HCT116 (cell line): ENCODE measurements around the gene NOXO1. TPM values are rescaled to one million over a fixed set of nuclear protein-coding genes. Genes with fewer than 3 reads are reported as not detected.

Experiments used
- ATAC-seq: fragments of 200-7000 bp; cut with Tn5 transposase; 2 replicates; pipeline ENCODE4 v1.9.1; 2020; ENCODE audit warnings: mild to moderate bottlenecking, moderate library complexity
- BruUV-seq: library from RNA; stranded (reverse); fragments of 400-500 nt; replicated peaks from 2 replicates; lab custom pipeline; 2021; lab: Mats Ljungman, UMichigan
- CTCF ChIA-PET: fragments of 300-600 bp; sonication (Branson Sonifier 250); formaldehyde crosslinking; loops from one replicate; lab custom pipeline; 2021; ENCODE audit warnings: antibody characterized with exemption; lab: Charles Lee
- POLR2A ChIA-PET: fragments of 300-600, 350-600 bp; sonication (Branson Sonifier 250); formaldehyde crosslinking; loops from one replicate; lab custom pipeline; 2021; ENCODE audit warnings: antibody characterized with exemption; lab: Charles Lee
- RAD21 ChIA-PET, 2 experiments: fragments of 300-600 bp; sonication (Branson Sonifier 250); formaldehyde crosslinking; loops; one replicate each; lab custom pipeline; 2023; ENCODE audit warnings: low total read pairs in 2 of 2; ENCODE audit not compliant: uncharacterized antibody in 2 of 2, unreplicated experiment in 2 of 2, low non-redundant PET in 1 of 2; lab: Charles Lee
- DNase-seq: peaks from one replicate; pipeline ENCODE4 v3.0.0-alpha.2; 2010; ENCODE audit warnings: low read depth, low spot score
- H2AFZ ChIP-seq: fragments of 200-600 bp; shearing (Covaris generic), sonication (generic); 2 replicates; pipeline ENCODE4 v1.6.1; 2017; ENCODE audit warnings: low read depth, mixed run types, mixed read lengths, antibody characterized with exemption, low read length; ENCODE audit not compliant: poor library complexity, severe bottlenecking
- H3K27ac ChIP-seq: 2 replicates; pipeline ENCODE4 v1.5.1; 2012; ENCODE audit warnings: low read depth, low read length
- H3K27me3 ChIP-seq: fragments of 200-600 bp; sonication (generic); 2 replicates; pipeline ENCODE4 v1.6.1; 2016; ENCODE audit warnings: mixed run types, low read length, mixed read lengths; ENCODE audit not compliant: insufficient read depth
- H3K36me3 ChIP-seq, 2 experiments: fragments of 200-500 bp in 1 of 2; fragments of 200-600 bp in 1 of 2; sonication (Bioruptor generic) in 1 of 2; sonication (generic) in 1 of 2; 2 replicates each; pipeline versions ENCODE4 v1.5.1 to v1.6.1; 2014 to 2016; ENCODE audit warnings: low read length in 2 of 2, inconsistent platforms in 1 of 2, mixed read lengths in 1 of 2, mixed run types in 1 of 2; ENCODE audit not compliant: insufficient read depth in 2 of 2, control insufficient read depth in 1 of 2
- H3K4me1 ChIP-seq, 2 experiments: fragments of 200-600 bp in 1 of 2; sonication (generic) in 1 of 2; 2 replicates each; pipeline versions ENCODE4 v1.5.1 to v1.6.1; 2012 to 2017; ENCODE audit warnings: low read length in 2 of 2, inconsistent platforms in 1 of 2, mild to moderate bottlenecking in 1 of 2, mixed read lengths in 1 of 2, mixed run types in 1 of 2, moderate library complexity in 1 of 2; ENCODE audit not compliant: insufficient read depth in 2 of 2, control insufficient read depth in 1 of 2
- H3K4me2 ChIP-seq: fragments of 200-600 bp; sonication (generic); 2 replicates; pipeline ENCODE4 v1.6.1; 2017; ENCODE audit warnings: mixed run types, low read length, mixed read lengths
- H3K4me3 ChIP-seq, 2 experiments: fragments of 200-600 bp in 1 of 2; sonication (generic) in 1 of 2; replicated peaks in 1 of 2; 2 replicates each; pipeline ENCODE4 v1.5.1; 2011 to 2016; ENCODE audit warnings: low read length in 2 of 2, control low read depth in 1 of 2, low read depth in 1 of 2, mild to moderate bottlenecking in 1 of 2, mixed read lengths in 1 of 2, mixed run types in 1 of 2
- H3K79me2 ChIP-seq: fragments of 200-600 bp; sonication (generic); 2 replicates; pipeline ENCODE4 v1.6.1; 2017; ENCODE audit warnings: mild to moderate bottlenecking, mixed run types, low read length, moderate library complexity, mixed read lengths; ENCODE audit not compliant: insufficient read depth
- H3K9ac ChIP-seq: fragments of 200-600 bp; sonication (generic); 2 replicates; pipeline ENCODE4 v1.6.1; 2016; ENCODE audit warnings: low read length, mixed read lengths
- H3K9me2 ChIP-seq: fragments of 200-600 bp; sonication (generic), shearing (Covaris generic); 2 replicates; pipeline ENCODE4 v1.6.1; 2017; ENCODE audit warnings: mixed run types, mild to moderate bottlenecking, moderate library complexity; ENCODE audit not compliant: insufficient read depth
- H3K9me3 ChIP-seq, 2 experiments: fragments of 200-500 bp in 1 of 2; fragments of 200-600 bp in 1 of 2; sonication (Bioruptor generic) in 1 of 2; sonication (generic) in 1 of 2; 2 replicates each; pipeline ENCODE4 v1.6.1; 2014 to 2017; ENCODE audit warnings: low read length in 2 of 2, mixed read lengths in 2 of 2, inconsistent platforms in 1 of 2, low read depth in 1 of 2, mild to moderate bottlenecking in 1 of 2, mixed run types in 1 of 2, moderate library complexity in 1 of 2; ENCODE audit not compliant: control insufficient read depth in 1 of 2, insufficient read depth in 1 of 2
- H4K20me1 ChIP-seq: fragments of 200-600 bp; sonication (generic), shearing (Covaris generic); 2 replicates; pipeline ENCODE4 v1.6.1; 2017; ENCODE audit warnings: mixed run types, mild to moderate bottlenecking, moderate library complexity; ENCODE audit not compliant: insufficient read depth
- CBX3 ChIP-seq: IDR thresholded peaks from 2 replicates; pipeline ENCODE4 v1.6.1; 2012; ENCODE audit warnings: low read depth
- CEBPB ChIP-seq: IDR thresholded peaks from 2 replicates; pipeline ENCODE4 v1.6.1; 2012; ENCODE audit warnings: low read depth
- CTCF ChIP-seq, 3 experiments: fragments of 200-600 bp in 1 of 3; sonication (generic) in 1 of 3; IDR thresholded peaks in 2 of 3; conservative IDR thresholded peaks in 1 of 3; 2 replicates each; pipeline ENCODE4 v1.5.1; 2012 to 2017; ENCODE audit warnings: low read depth in 2 of 3, low read length in 2 of 3, antibody characterized with exemption in 1 of 3, borderline replicate concordance in 1 of 3, control low read depth in 1 of 3, mild to moderate bottlenecking in 1 of 3, mixed read lengths in 1 of 3, mixed run types in 1 of 3, moderate library complexity in 1 of 3; ENCODE audit not compliant: insufficient read depth in 1 of 3
- ELF1 ChIP-seq: IDR thresholded peaks from 2 replicates; pipeline ENCODE4 v1.6.1; 2012; ENCODE audit warnings: low read depth, borderline replicate concordance
- EZH2 ChIP-seq: fragments of 200-600 bp; sonication (generic); IDR thresholded peaks from 2 replicates; pipeline ENCODE4 v1.6.1; 2017; ENCODE audit warnings: antibody characterized with exemption, mixed run types
- EZH2phosphoT487 ChIP-seq: fragments of 200-600 bp; IDR thresholded peaks from 2 replicates; pipeline ENCODE4 v1.6.1; 2018; ENCODE audit warnings: antibody characterized with exemption, borderline replicate concordance
- FOSL1 ChIP-seq: IDR thresholded peaks from 2 replicates; pipeline ENCODE4 v1.6.1; 2012; ENCODE audit warnings: low read depth
- MAX ChIP-seq: IDR thresholded peaks from 2 replicates; pipeline ENCODE4 v1.6.1; 2012
- POLR2AphosphoS5 ChIP-seq: IDR thresholded peaks from 2 replicates; pipeline ENCODE4 v1.6.1; 2011; ENCODE audit warnings: mild to moderate bottlenecking, low read depth, low read length, moderate library complexity
- REST ChIP-seq: IDR thresholded peaks from 2 replicates; pipeline ENCODE4 v1.6.1; 2012; ENCODE audit warnings: low read depth
- SIN3A ChIP-seq: IDR thresholded peaks from 2 replicates; pipeline ENCODE4 v1.6.1; 2012; ENCODE audit warnings: low read depth
- SP1 ChIP-seq: IDR thresholded peaks from 2 replicates; pipeline ENCODE4 v1.6.1; 2012; ENCODE audit warnings: low read depth
- SRF ChIP-seq: IDR thresholded peaks from 2 replicates; pipeline ENCODE4 v1.6.1; 2012; ENCODE audit warnings: low read depth
- TCF7L2 ChIP-seq: IDR thresholded peaks from 2 replicates; pipeline ENCODE4 v1.7.0; 2011; ENCODE audit warnings: borderline replicate concordance, inconsistent platforms; ENCODE audit not compliant: insufficient read depth, insufficient read length; ENCODE audit errors: extremely low read depth
- intact Hi-C: fragments of 100-400 bp; cut with micrococcal nuclease; formaldehyde crosslinking; loops from 2 replicates; pipeline ENCODE4 v1.10.0; 2022
- total RNA-seq: library from RNA; stranded (reverse); gene quantifications from one replicate; pipeline ENCODE4 v1.2.1, GENCODE V29; 2021; ENCODE audit not compliant: unreplicated experiment

NOXO1 gene
- total RNA-seq, 1 experiment from 2014 or later: 10.0 TPM

GRCh38 chr16:1938316-1938715 lies 43.0 kb downstream of the NOXO1 start:
- POLR2A ChIA-PET: no interaction called here
- no TSS peak for BruUV-seq

GRCh38 chr16:1936945-1937479 lies 44.3 kb downstream of the NOXO1 start:
- intact Hi-C loops: no loop called here
- no peak overlapping the region for H2AFZ ChIP-seq
- no peak for DNase-seq
- H3K27me3 ChIP-seq: no peaks in the 10 kb centered on the region
- no peaks in the 10 kb centered on the region for H3K79me2 ChIP-seq
- CTCF ChIA-PET: no interaction called here
- no TSS peak for BruUV-seq
- RAD21 ChIA-PET: no interaction called here
- H3K4me3 ChIP-seq: no peak overlapping the region
- peaks cover 22 to 26% of the 10 kb centered on the region in 2 experiments for H3K4me1 ChIP-seq
- H3K9me2 ChIP-seq: no peaks in the 10 kb centered on the region
- H3K27ac ChIP-seq: no peak overlapping the region
- no peaks in the 10 kb centered on the region for H4K20me1 ChIP-seq
- no peak for ATAC-seq
- H3K9me3 ChIP-seq: no peaks in the 10 kb centered on the region
- no peak overlapping the region for H3K9ac ChIP-seq
- H3K4me2 ChIP-seq: no peak overlapping the region
- POLR2A ChIA-PET: no interaction called here
- peaks cover 5 to 6% of the 10 kb centered on the region in 2 experiments; a peak in 3 of 4 replicates for H3K36me3 ChIP-seq
- TF ChIP-seq CTCF (IDR thresholded peaks at IDR 0.05 in 2 of 3, conservative IDR thresholded peaks at IDR 0.05 in 1 of 3; ENCODE audit: borderline replicate concordance in 1 of 3, insufficient read depth in 1 of 3, low read depth in 2 of 3, low read length in 2 of 3) (no peak), EZH2 (no peak), SP1 (no peak), TCF7L2 (no peak), POLR2AphosphoS5 (no peak), SRF (no peak), MAX (no peak), ELF1 (no peak), EZH2phosphoT487 (no peak), CEBPB (no peak), REST (no peak), CBX3 (no peak), FOSL1 (no peak), SIN3A (no peak)

More at GRCh38 chr16:1938316-1938715, 43.0 kb downstream of the NOXO1 start:
- H3K9me2 ChIP-seq: no peaks in the 10 kb centered on the region
- ChIA-PET RAD21 (no interaction called here), CTCF (no interaction called here)
- intact Hi-C loops: no loop called here
- no peak overlapping the region for H3K9ac ChIP-seq
- no peaks in the 10 kb centered on the region for H3K9me3 ChIP-seq
- no peak overlapping the region for H3K4me2 ChIP-seq
- ATAC-seq (no peak), DNase-seq (no peak)
- TF ChIP-seq POLR2AphosphoS5 (no peak), TCF7L2 (no peak), SP1 (no peak)
- H3K36me3 ChIP-seq: peaks cover 5 to 6% of the 10 kb centered on the region in 2 experiments; a peak in 3 of 4 replicates
- H3K4me3 ChIP-seq: no peak overlapping the region
- H3K27me3 ChIP-seq: no peaks in the 10 kb centered on the region
- no peak overlapping the region for H3K27ac ChIP-seq
- no peaks in the 10 kb centered on the region for H3K79me2 ChIP-seq
- H3K4me1 ChIP-seq: peaks cover 20 to 29% of the 10 kb centered on the region in 2 experiments
- no peaks in the 10 kb centered on the region for H4K20me1 ChIP-seq
- no peak overlapping the region for H2AFZ ChIP-seq
